Neural cell (in vitro differentiated cells): ENCODE results near the gene ANKS1B. TPM values are rescaled to one million over a fixed set of nuclear protein-coding genes. Genes with fewer than 3 reads are reported as not detected.

Experiments
- H2AFZ ChIP-seq: fragments of 200-600, 300-800 bp; sonication (generic), shearing (Covaris generic); 2 replicates; pipeline ENCODE4 v1.6.0; 2014; ENCODE audit warnings: low read depth, mild to moderate bottlenecking, antibody characterized with exemption, low read length, moderate library complexity
- H3F3A ChIP-seq: fragments of 200-600 bp; shearing (Covaris generic); 2 replicates; pipeline ENCODE4 v1.6.1; 2016; ENCODE audit warnings: mild to moderate bottlenecking, moderate library complexity, mixed read lengths, antibody characterized with exemption, low read length; ENCODE audit not compliant: insufficient read depth, poor library complexity, severe bottlenecking
- H3K27ac ChIP-seq: fragments of 200-600, 300-800 bp; sonication (generic), shearing (Covaris generic); 2 replicates; pipeline ENCODE4 v1.5.1; 2014; ENCODE audit warnings: mild to moderate bottlenecking, low read length, moderate library complexity
- H3K27me3 ChIP-seq: fragments of 300-800, 200-600 bp; sonication (generic), shearing (Covaris generic); 2 replicates; pipeline ENCODE4 v1.6.0; 2014; ENCODE audit warnings: mild to moderate bottlenecking, low read depth, low read length, moderate library complexity; ENCODE audit not compliant: insufficient read depth
- H3K36me3 ChIP-seq: fragments of 300-800, 200-600 bp; sonication (generic), shearing (Covaris generic); 2 replicates; pipeline ENCODE4 v1.5.1; 2014; ENCODE audit warnings: mild to moderate bottlenecking, antibody characterized with exemption, low read length, moderate library complexity; ENCODE audit not compliant: insufficient read depth
- H3K4me2 ChIP-seq: fragments of 300-800, 200-600 bp; sonication (generic), shearing (Covaris generic); 2 replicates; pipeline ENCODE4 v1.6.0; 2014; ENCODE audit warnings: mild to moderate bottlenecking, low read length
- H3K4me3 ChIP-seq: fragments of 300-800, 200-600 bp; sonication (generic), shearing (Covaris generic); 2 replicates; pipeline ENCODE4 v1.5.1; 2014; ENCODE audit warnings: mild to moderate bottlenecking, low read length, moderate library complexity
- H3K79me2 ChIP-seq: fragments of 200-600 bp; shearing (Covaris generic); replicated peaks from 2 replicates; pipeline ENCODE4 v1.6.0; 2014; ENCODE audit warnings: mild to moderate bottlenecking, low read length, moderate library complexity; ENCODE audit not compliant: insufficient read depth
- H3K9ac ChIP-seq: fragments of 300-800, 200-600 bp; sonication (generic), shearing (Covaris generic); 2 replicates; pipeline ENCODE4 v1.6.1; 2016; ENCODE audit warnings: mild to moderate bottlenecking, low read length, mixed read lengths
- H3K9me2 ChIP-seq: fragments of 200-600 bp; shearing (Covaris generic); 2 replicates; pipeline ENCODE4 v1.6.1; 2016; ENCODE audit warnings: mild to moderate bottlenecking, low read length, mixed read lengths; ENCODE audit not compliant: insufficient read depth
- H3K9me3 ChIP-seq: fragments of 200-600, 300-800 bp; sonication (generic), shearing (Covaris generic); 2 replicates; pipeline ENCODE4 v1.6.1; 2016; ENCODE audit warnings: mild to moderate bottlenecking, mixed run types, low read length, moderate library complexity, mixed read lengths
- H4K20me1 ChIP-seq: fragments of 200-600 bp; shearing (Covaris generic); 2 replicates; pipeline ENCODE4 v1.6.1; 2016; ENCODE audit warnings: mild to moderate bottlenecking, mixed run types; ENCODE audit not compliant: insufficient read depth
- CTCF ChIP-seq: fragments of 450-650 bp; IDR thresholded peaks from 2 replicates; pipeline ENCODE4 v1.5.1; 2014; ENCODE audit warnings: antibody characterized with exemption, mild to moderate bottlenecking, moderate library complexity; ENCODE audit not compliant: poor library complexity, severe bottlenecking
- EP300 ChIP-seq: fragments of 450-650 bp; conservative IDR thresholded peaks from 2 replicates; pipeline ENCODE4 v1.6.1; 2014; ENCODE audit warnings: antibody characterized with exemption, mild to moderate bottlenecking, moderate library complexity; ENCODE audit not compliant: poor library complexity, severe bottlenecking
- EZH2 ChIP-seq: fragments of 200-600, 300-800 bp; shearing (Covaris generic), sonication (generic); IDR thresholded peaks from 2 replicates; pipeline ENCODE4 v1.6.1; 2014; ENCODE audit warnings: antibody characterized with exemption, low read length, borderline replicate concordance, mild to moderate bottlenecking; ENCODE audit not compliant: insufficient read depth, poor library complexity, severe bottlenecking
- MXI1 ChIP-seq: fragments of 450-650 bp; conservative IDR thresholded peaks from 2 replicates; pipeline ENCODE4 v1.6.1; 2014; ENCODE audit warnings: antibody characterized with exemption, mild to moderate bottlenecking; ENCODE audit not compliant: poor library complexity, severe bottlenecking
- POLR2AphosphoS5 ChIP-seq: IDR thresholded peaks from 2 replicates; pipeline ENCODE4 v1.6.1; 2012
- RAD21 ChIP-seq: fragments of 450-650 bp; conservative IDR thresholded peaks from 2 replicates; pipeline ENCODE4 v1.6.1; 2014; ENCODE audit warnings: antibody characterized with exemption, mild to moderate bottlenecking, moderate library complexity
- REST ChIP-seq: IDR thresholded peaks from 2 replicates; pipeline ENCODE4 v1.6.1; 2012; ENCODE audit warnings: borderline replicate concordance
- SMC3 ChIP-seq: fragments of 450-650 bp; conservative IDR thresholded peaks from 2 replicates; pipeline ENCODE4 v1.6.1; 2014; ENCODE audit warnings: antibody characterized with exemption, mild to moderate bottlenecking, moderate library complexity; ENCODE audit not compliant: poor library complexity
- TAF1 ChIP-seq: IDR thresholded peaks from 2 replicates; pipeline ENCODE4 v1.6.1; 2012; ENCODE audit warnings: low read depth
- polyA plus RNA-seq: library from polyadenylated mRNA; depleted of rRNA; stranded (reverse); fragments of >200 nt; gene quantifications from 2 replicates; pipeline ENCODE4 v1.2.3, GENCODE V29; 2014

Gene ANKS1B
- polyA plus RNA-seq, 1 donor from 2014 or later, result 65.6 TPM

DNA sequence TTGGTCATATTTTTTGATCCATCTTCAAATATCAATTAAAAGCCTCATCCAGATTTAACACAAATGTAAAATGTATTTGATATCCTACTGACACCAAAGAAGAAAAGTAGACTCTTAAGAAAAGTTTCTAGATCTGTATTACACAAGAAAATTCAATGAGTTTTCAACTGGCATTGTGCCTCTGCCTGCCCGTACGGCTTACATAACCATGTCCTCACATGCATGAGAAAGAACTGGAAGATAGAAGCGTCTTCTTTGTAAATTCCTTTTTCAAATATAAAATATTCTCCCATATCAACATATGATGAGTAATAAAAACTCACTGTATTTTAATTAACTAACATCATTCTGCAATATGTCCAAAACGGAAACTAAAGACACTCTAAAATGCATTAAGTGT, 7.2 kb downstream of the ANKS1B start:
- Histone ChIP-seq H2AFZ (no peak overlapping the region), H3K4me2 (no peak overlapping the region), H4K20me1 (no peaks in the 10 kb centered on the region), H3K27ac (no peak overlapping the region), H3K79me2 (peaks cover 11% of the 10 kb centered on the region), H3K9me2 (no peaks in the 10 kb centered on the region), H3K27me3 (no peaks in the 10 kb centered on the region), H3K9ac (no peak overlapping the region), H3F3A (no peaks in the 10 kb centered on the region), H3K36me3 (no peaks in the 10 kb centered on the region), H3K9me3 (no peaks in the 10 kb centered on the region), H3K4me3 (no peak overlapping the region)
- TF ChIP-seq REST (no peak), POLR2AphosphoS5 (no peak), EP300 (no peak), MXI1 (no peak), EZH2 (no peak), SMC3 (no peak), TAF1 (no peak)

DNA sequence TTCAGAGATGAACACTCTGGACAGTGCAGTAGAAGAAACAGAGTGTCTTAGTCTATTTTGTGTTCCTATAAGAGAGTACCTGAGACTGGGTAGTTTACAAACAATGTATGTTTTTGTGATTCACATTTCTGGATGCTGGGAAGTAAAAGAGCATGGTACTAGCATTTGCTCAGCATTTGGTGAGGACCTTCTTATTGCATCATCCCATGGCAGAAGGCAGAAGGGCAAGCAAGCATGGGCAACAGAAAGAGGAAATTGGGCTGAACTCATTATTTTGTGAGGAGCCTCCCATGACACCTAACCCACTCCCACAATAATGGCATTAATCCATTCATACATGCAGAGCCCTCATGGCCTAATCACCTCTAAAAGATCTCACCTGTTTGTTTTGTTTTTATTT, 8.0 kb downstream of the ANKS1B start:
- no peak overlapping the region for H3K27ac ChIP-seq
- no peak overlapping the region for H3K4me2 ChIP-seq
- no peaks in the 10 kb centered on the region for H3K9me3 ChIP-seq
- H2AFZ ChIP-seq, result no peak overlapping the region
- H3K79me2 ChIP-seq, result peaks cover 8% of the 10 kb centered on the region
- H3K27me3 ChIP-seq, result no peaks in the 10 kb centered on the region
- no peaks in the 10 kb centered on the region for H3K9me2 ChIP-seq
- no peaks in the 10 kb centered on the region for H3F3A ChIP-seq
- H3K9ac ChIP-seq, result no peak overlapping the region
- H3K4me3 ChIP-seq, result no peak overlapping the region
- TF ChIP-seq TAF1 (no peak), RAD21 (no peak), REST (no peak), EZH2 (no peak), MXI1 (no peak), CTCF (no peak)
- no peaks in the 10 kb centered on the region for H4K20me1 ChIP-seq
- no peaks in the 10 kb centered on the region for H3K36me3 ChIP-seq
